RPMI8226 (cell line): ENCODE data around the gene DHX40.
"Not testable (repeated sequence)": the region's sequence is repeated elsewhere in the genome, so short reads cannot be mapped to it uniquely, and the experiment has no call there.

ENCODE experiments used
- DNase-seq: peaks from one replicate; pipeline ENCODE4 v3.0.0-alpha.2; 2015

The DHX40 gene

GRCh38 chr17:59633658-59634359, 68.4 kb downstream of the DHX40 start:
- peak; percentile 19 for DNase-seq

DNA sequence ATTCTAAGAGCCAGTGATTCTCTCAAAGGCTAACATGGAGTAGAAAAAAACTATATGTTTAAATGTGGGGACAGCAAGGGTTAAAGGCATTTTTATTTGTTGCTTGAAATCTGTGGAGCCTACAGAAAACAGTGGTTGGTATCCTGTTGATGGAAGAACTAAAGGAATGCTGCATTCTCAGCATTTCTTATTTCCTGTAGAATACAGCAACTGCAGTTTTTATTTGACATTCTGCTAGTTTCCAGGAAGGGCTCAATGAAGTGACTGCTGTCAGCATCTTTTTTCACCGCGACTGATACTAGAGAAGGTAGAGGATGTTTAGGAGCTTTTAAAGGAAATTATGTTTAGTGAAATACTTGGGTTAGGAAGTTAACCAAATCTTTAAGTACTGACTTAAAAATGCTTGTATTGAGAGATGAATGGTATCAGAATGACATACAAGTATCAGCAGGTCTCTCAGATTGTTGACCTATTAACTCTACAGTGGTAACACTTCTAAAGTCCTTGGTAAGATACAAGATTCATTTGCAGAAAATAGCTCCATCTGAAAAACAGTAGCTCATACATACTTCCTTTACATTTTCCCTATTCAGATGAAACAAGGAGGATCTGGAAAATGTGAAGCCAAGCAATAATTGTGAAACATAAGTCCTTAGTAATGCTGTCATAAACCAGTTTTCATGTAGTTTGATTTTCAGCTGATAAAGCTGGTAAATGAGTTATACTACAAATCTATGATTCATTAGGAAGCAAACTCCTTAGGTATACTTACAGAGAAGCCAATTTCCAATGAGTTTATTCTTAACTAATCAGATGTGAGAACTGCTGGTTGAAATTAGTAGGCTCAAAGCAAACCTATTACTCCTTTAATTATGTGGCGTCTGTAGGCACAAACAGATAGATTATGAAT, 69.5 kb downstream of the DHX40 start:
- peak; percentile 87 for DNase-seq

GRCh38 chr17:59637611-59638310, 72.4 kb downstream of the DHX40 start:
- DNase-seq, result no peak

DNA sequence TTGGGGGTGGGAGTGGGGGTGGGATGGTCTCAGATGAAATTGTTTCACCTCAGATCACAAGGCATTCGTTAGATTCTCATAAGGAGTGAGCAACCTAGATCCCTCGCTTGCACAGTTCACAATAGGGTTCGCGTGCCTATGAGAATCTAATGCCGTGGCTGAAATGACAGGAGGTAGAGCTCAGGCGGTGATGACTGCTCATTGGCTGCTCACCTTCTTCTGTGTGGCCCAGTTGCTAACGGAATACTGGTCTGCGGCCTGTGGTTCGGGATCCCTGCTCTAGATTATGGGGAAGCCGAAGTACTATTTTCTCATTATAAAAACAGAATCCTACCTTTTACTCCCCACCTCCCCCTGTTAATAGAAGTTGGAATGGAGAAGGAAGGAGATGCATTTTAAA, 73.1 kb downstream of the DHX40 start:
- no peak for DNase-seq

GRCh38 chr17:59641799-59642484, 76.5 kb downstream of the DHX40 start:
- peak; percentile 65 for DNase-seq

GRCh38 chr17:59642565-59642964, 77.2 kb downstream of the DHX40 start:
- DNase-seq, result no peak

DNA sequence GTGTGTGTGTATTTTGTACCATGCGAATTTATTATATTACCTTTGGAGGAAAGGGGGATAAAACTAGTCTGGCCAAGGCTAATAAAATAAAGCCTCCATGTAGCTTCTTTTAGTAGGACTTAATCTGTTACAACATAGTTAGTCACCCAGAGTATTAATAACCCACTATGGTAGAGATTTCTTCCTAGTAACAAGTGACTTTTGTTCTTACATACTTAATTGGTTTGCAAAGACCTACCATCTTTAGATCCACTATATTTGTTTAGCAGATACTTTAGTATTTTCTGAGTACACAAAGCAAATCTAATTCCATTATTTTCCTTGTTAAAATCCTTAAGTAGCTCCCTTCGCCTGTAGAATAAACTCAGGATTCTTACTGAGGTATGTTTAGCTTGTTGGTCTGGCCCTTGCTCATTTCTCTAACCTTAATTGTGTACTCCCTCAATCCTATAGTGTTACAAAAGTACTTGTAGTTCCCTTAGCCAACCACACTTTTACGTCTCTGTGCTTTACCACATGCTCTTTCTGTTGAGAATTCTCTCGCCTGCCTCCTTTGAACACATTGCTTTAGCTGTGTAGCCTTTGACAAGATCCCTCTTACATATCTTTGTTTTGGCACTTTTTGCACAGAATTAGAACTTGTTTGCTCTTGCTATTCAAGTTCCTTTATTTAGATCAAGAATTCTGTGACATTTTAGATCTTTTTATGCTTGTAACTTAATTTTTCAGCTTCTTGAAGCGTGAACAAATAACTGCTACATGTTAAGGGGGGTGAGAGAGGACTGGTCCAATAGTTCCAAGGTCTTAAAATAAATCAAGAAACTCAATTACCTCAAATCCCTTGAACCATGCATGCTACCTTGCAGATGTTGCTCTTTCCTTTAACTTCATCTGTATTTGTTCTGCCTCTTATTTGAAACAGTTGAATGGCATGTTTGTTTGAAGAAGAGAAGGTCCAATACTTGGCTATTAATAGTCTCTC, 78.0 kb downstream of the DHX40 start:
- no peak for DNase-seq

DNA sequence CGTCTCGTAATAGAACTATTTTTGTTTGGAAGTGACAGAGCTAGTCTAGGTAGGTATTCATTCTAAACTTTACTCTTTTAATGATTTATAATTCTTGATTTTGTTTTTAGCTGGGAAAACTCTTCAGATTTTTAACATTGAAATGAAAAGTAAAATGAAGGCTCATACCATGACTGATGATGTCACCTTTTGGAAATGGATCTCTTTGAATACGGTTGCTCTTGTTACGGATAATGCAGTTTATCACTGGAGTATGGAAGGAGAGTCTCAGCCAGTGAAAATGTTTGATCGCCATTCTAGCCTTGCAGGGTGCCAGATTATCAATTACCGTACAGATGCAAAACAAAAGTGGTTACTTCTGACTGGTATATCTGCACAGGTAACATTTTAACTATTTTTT, 81.9 kb downstream of the DHX40 start:
- DNase-seq, result no peak

GRCh38 chr17:59649886-59650285, 84.5 kb downstream of the DHX40 start:
- no peak for DNase-seq

DNA sequence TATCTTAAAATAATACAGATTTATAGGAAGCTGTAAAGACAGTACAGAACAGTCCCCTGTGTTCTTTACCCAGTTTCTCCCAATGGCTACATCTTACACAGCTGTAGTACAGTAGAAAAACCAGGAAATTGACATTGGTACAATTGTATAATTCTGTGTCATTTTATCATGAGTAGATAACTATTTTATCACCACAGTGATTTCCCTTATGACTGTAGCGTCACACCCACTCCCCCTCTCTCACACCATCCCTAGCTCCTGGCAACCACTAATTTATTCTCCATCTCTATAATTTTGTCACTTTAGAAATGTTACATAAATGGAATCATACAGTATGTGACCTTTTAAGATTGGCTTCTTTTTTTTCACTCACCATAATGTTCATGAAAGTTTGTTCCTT, 85.2 kb downstream of the DHX40 start:
- no peak for DNase-seq

DNA sequence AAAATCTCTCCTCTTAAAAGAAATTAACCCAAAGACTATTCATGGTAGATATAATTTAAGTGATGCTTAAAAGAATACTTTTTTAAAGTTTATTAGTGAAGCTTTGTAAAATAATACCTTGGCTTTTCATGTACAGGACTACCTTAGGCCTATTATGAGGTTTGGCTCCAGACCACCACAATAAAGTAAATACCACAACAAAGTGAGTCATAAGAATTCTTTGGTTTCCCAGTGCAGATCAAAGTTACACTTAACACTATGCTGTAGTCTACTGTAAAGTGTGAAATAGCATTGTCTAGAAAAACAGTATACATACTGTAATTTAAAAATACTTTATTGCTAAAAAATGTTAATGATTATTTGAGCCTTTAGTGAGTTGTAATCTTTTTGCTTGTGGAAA, 85.9 kb downstream of the DHX40 start:
- no peak for DNase-seq

DNA sequence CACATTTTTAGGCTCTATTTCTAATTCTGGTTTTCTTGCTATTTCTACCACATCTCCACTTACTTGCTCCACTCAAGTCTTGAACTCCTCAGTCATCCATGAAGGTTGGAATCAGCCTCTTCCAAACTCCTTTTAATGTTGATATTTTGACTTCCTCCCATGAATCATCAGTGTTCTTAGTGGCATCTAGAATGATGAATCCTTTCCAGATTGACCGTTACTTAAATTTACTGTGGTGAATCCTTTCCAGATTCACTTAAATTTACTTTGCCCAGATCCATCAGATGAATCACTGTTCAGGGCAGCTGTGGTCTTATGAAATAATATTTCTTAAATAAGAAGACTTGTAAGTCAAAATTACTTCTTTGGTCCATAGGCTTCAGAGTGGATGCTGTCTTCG, 86.7 kb downstream of the DHX40 start:
- DNase-seq, result no peak

DNA sequence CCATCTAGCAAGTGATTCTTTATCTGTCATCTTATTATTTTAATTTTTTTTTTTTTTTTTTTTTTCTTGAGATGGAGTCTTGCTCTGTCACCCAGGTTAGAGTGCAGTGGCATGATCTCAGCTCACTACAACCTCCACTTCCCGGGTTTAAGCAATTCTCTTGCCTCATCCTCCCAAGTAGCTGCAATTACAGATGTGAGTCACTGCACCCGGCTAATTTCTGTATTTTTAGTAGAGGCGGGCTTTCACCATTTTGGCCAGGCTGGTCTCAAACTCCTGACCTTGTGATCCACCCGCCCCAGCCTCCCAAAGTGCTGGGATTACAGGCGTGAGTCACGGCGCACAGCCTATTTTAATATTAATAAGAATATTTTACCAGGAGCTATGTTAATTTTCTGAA, 91.2 kb downstream of the DHX40 start:
- DNase-seq, result not testable (repeated sequence)
